CD14-positive monocyte (primary cell): ENCODE results near the gene GNAT3. TPM values are rescaled to one million over a fixed set of nuclear protein-coding genes. Genes with fewer than 3 reads are reported as not detected.

ENCODE experiments used
- DNase-seq, 3 donors: peaks; one replicate each; pipeline ENCODE4 v3.0.0-alpha.2; 2011 to 2022
- H2AFZ ChIP-seq: 2 replicates; pipeline ENCODE4 v1.6.0; 2012; ENCODE audit warnings: mild to moderate bottlenecking, low read depth, low read length, inconsistent platforms; ENCODE audit not compliant: insufficient read depth, poor library complexity, severe bottlenecking
- H3K27ac ChIP-seq, 2 donors: 1 replicate in 1 of 2; 2 replicates in 1 of 2; pipeline ENCODE4 v1.5.1; 2012 to 2013; ENCODE audit warnings: low read length in 2 of 2, control low read depth in 1 of 2, inconsistent platforms in 1 of 2, low read depth in 1 of 2, mild to moderate bottlenecking in 1 of 2
- H3K27me3 ChIP-seq, 2 donors: one replicate each; pipeline versions ENCODE4 v1.6.0 to v1.6.1; 2011 to 2013; ENCODE audit warnings: low read length in 2 of 2; ENCODE audit not compliant: control insufficient read depth in 2 of 2, insufficient read depth in 2 of 2
- H3K36me3 ChIP-seq, 2 donors: replicated peaks in 1 of 2; 1 replicate in 1 of 2; 2 replicates in 1 of 2; pipeline versions ENCODE4 v1.5.1 to v1.6.1; 2012 to 2013; ENCODE audit warnings: low read length in 2 of 2, control low read depth in 1 of 2, inconsistent platforms in 1 of 2, mild to moderate bottlenecking in 1 of 2; ENCODE audit not compliant: insufficient read depth in 2 of 2, control insufficient read depth in 1 of 2
- H3K4me1 ChIP-seq, 2 donors: 1 replicate in 1 of 2; 2 replicates in 1 of 2; pipeline versions ENCODE4 v1.5.1 to v1.6.1; 2012 to 2013; ENCODE audit warnings: low read length in 2 of 2, control low read depth in 1 of 2, inconsistent platforms in 1 of 2, mild to moderate bottlenecking in 1 of 2, moderate library complexity in 1 of 2; ENCODE audit not compliant: insufficient read depth in 2 of 2, control insufficient read depth in 1 of 2
- H3K4me2 ChIP-seq: replicated peaks from 2 replicates; pipeline ENCODE3; 2012; ENCODE audit warnings: low read length, moderate library complexity, mild to moderate bottlenecking; ENCODE audit not compliant: poor library complexity, severe bottlenecking; ENCODE audit errors: extremely low read depth
- H3K4me3 ChIP-seq, 3 experiments: fragments of 200-600 bp in 1 of 3; sonication (generic) in 1 of 3; replicated peaks in 1 of 3; 1 replicate in 2 of 3; 2 replicates in 1 of 3; pipeline ENCODE4 v1.5.1; 2011 to 2013; ENCODE audit warnings: low read length in 3 of 3, mild to moderate bottlenecking in 3 of 3, control low read depth in 2 of 3, low read depth in 2 of 3, inconsistent platforms in 1 of 3, moderate library complexity in 1 of 3
- H3K79me2 ChIP-seq: 2 replicates; pipeline ENCODE4 v1.6.0; 2012; ENCODE audit warnings: mild to moderate bottlenecking, control low read depth, inconsistent platforms, low read length, moderate library complexity; ENCODE audit not compliant: insufficient read depth
- H3K9ac ChIP-seq: 2 replicates; pipeline ENCODE4 v1.6.0; 2017; ENCODE audit warnings: low read length, mild to moderate bottlenecking; ENCODE audit not compliant: insufficient read depth, poor library complexity, severe bottlenecking
- H3K9me3 ChIP-seq, 2 donors: replicated peaks in 1 of 2; 1 replicate in 1 of 2; 2 replicates in 1 of 2; pipeline versions ENCODE4 v1.5.1 to v1.6.1; 2012 to 2013; ENCODE audit warnings: low read length in 2 of 2, control low read depth in 1 of 2; ENCODE audit not compliant: control insufficient read depth in 1 of 2, insufficient read depth in 1 of 2
- H4K20me1 ChIP-seq: 2 replicates; pipeline ENCODE4 v1.6.0; 2012; ENCODE audit warnings: mild to moderate bottlenecking, low read length, control low read depth, moderate library complexity; ENCODE audit not compliant: insufficient read depth
- H3K27ac Mint-ChIP-seq, 7 donors: one replicate each; pipeline ENCODE4 v1.8.0; 2020; ENCODE audit warnings: mild to moderate bottlenecking in 7 of 7, mixed read lengths in 7 of 7, moderate library complexity in 6 of 7, inconsistent platforms in 2 of 7
- H3K27me3 Mint-ChIP-seq, 3 donors: one replicate each; pipeline ENCODE4 v1.8.0; 2021 to 2022; ENCODE audit warnings: low read depth in 3 of 3, mild to moderate bottlenecking in 3 of 3, mixed read lengths in 3 of 3, moderate library complexity in 3 of 3, inconsistent platforms in 1 of 3
- H3K36me3 Mint-ChIP-seq, 2 donors: one replicate each; pipeline ENCODE4 v1.8.0; 2020; ENCODE audit warnings: mixed read lengths in 2 of 2, inconsistent platforms in 1 of 2, mild to moderate bottlenecking in 1 of 2
- H3K4me1 Mint-ChIP-seq: one replicate; pipeline ENCODE4 v1.8.0; 2020; ENCODE audit warnings: mild to moderate bottlenecking, mixed read lengths
- H3K4me3 Mint-ChIP-seq, 2 donors: one replicate each; pipeline ENCODE4 v1.8.0; 2020; ENCODE audit warnings: mild to moderate bottlenecking in 2 of 2, mixed read lengths in 2 of 2, moderate library complexity in 1 of 2
- H3K9me3 Mint-ChIP-seq, 7 donors: one replicate each; pipeline ENCODE4 v1.8.0; 2020 to 2022; ENCODE audit warnings: mixed read lengths in 7 of 7, mild to moderate bottlenecking in 6 of 7, moderate library complexity in 6 of 7, inconsistent platforms in 2 of 7
- CTCF ChIP-seq: fragments of 200-600 bp; IDR thresholded peaks from one replicate; pipeline ENCODE4 v1.8.0; 2022; ENCODE audit warnings: antibody characterized with exemption, mild to moderate bottlenecking
- WGBS: methylation state at CpG from one replicate; pipeline ENCODE4 v1.1.5; 2013; ENCODE audit warnings: missing lambda C conversion rate; ENCODE audit not compliant: insufficient coverage; 5-methylcytosine and 5-hydroxymethylcytosine counted together
- intact Hi-C, 2 donors: fragments of 100-400 bp; cut with micrococcal nuclease; formaldehyde crosslinking; loops; one replicate each; pipeline versions ENCODE4 v1.15.0 to v1.15.1; 2023
- polyA plus RNA-seq, 3 donors: library from polyadenylated mRNA; depleted of rRNA in 1 of 3; unstranded in 2 of 3; stranded (reverse) in 1 of 3; fragments of 300-500 nt in 2 of 3; fragments of >200 nt in 1 of 3; fragmentation: Illumina TruSeq in 2 of 3; gene quantifications; 1 replicate in 2 of 3; 2 replicates in 1 of 3; pipeline ENCODE4 v1.2.3, GENCODE V29; 2012 to 2021

The GNAT3 gene
- polyA plus RNA-seq, 3 donors = not detected

- Mint-ChIP-seq H3K36me3 (no peaks in the 10 kb centered on the region), H3K27me3 (no peaks in the 10 kb centered on the region), H3K4me3 (no peak overlapping the region), H3K4me1 (no peaks in the 10 kb centered on the region), H3K27ac (no peak overlapping the region), H3K9me3 (peaks cover 0 to 2% (median 0%) of the 10 kb centered on the region in 7 donors)
- intact Hi-C loops = no loop called here
- no peak for DNase-seq
- H3K9ac ChIP-seq = no peak overlapping the region
- 100% methylated on average over 1 of the region's 3 CpGs for WGBS
- no peaks in the 10 kb centered on the region for H3K4me1 ChIP-seq
- no peaks in the 10 kb centered on the region for H4K20me1 ChIP-seq
- H3K4me3 ChIP-seq = no peak overlapping the region
- H3K27ac ChIP-seq = no peak overlapping the region
- no peaks in the 10 kb centered on the region for H3K27me3 ChIP-seq
- no peaks in the 10 kb centered on the region for H3K9me3 ChIP-seq
- H2AFZ ChIP-seq = no peak overlapping the region
- H3K4me2 ChIP-seq = no peak overlapping the region
- H3K79me2 ChIP-seq = no peaks in the 10 kb centered on the region
- no peaks in the 10 kb centered on the region for H3K36me3 ChIP-seq
- TF ChIP-seq CTCF = no peak
These were observed 1.8 kb downstream of the GNAT3 start for GRCh38 chr7:80510021-80510420.

GRCh38 chr7:80508440-80508839 is 3.4 kb downstream of the GNAT3 start:
- Mint-ChIP-seq H3K27me3 (no peaks in the 10 kb centered on the region), H3K9me3 (peaks cover 0 to 2% (median 0%) of the 10 kb centered on the region in 7 donors), H3K4me1 (no peaks in the 10 kb centered on the region), H3K27ac (no peak overlapping the region), H3K4me3 (no peak overlapping the region), H3K36me3 (no peaks in the 10 kb centered on the region)
- H3K4me1 ChIP-seq = no peaks in the 10 kb centered on the region
- H4K20me1 ChIP-seq = no peaks in the 10 kb centered on the region
- H3K9ac ChIP-seq = no peak overlapping the region
- 100% methylated on average over 3 of the region's 6 CpGs for WGBS
- H3K36me3 ChIP-seq = no peaks in the 10 kb centered on the region
- no peak for TF ChIP-seq CTCF
- no peak overlapping the region for H3K4me2 ChIP-seq
- no peaks in the 10 kb centered on the region for H3K9me3 ChIP-seq
- no peak overlapping the region for H3K27ac ChIP-seq
- DNase-seq = no peak
- H3K79me2 ChIP-seq = no peaks in the 10 kb centered on the region
- H3K4me3 ChIP-seq = no peak overlapping the region
- no peak overlapping the region for H2AFZ ChIP-seq
- H3K27me3 ChIP-seq = no peaks in the 10 kb centered on the region
- intact Hi-C loops = no loop called here
